Stimulated activated CD8-positive, alpha-beta memory T cell treated with anti-CD3 and anti-CD28 coated beads, Interleukin-4, amount 100 ng/mL, for 4 hours (primary cell): ENCODE results near the gene NUAK1.
"Not testable (repeated sequence)": the region's sequence is repeated elsewhere in the genome, so short reads cannot be mapped to it uniquely, and the experiment has no call there.

Experiments
- DNase-seq, 2 donors: peaks; one replicate each; pipeline ENCODE4 v3.0.0-alpha.2; 2020; ENCODE audit warnings: low read depth in 2 of 2, low spot score in 1 of 2

Gene NUAK1

GRCh38 chr12:106147956-106148355 lies 9.2 kb upstream of the NUAK1 start:
- DNase-seq = no peak

- no peak for DNase-seq
These were observed 8.2 kb upstream of the NUAK1 start for GRCh38 chr12:106146987-106147386.

GRCh38 chr12:106145539-106146447 lies 7.0 kb upstream of the NUAK1 start:
- DNase-seq = no peak

GRCh38 chr12:106144847-106145246 lies 6.1 kb upstream of the NUAK1 start:
- no peak for DNase-seq

DNA sequence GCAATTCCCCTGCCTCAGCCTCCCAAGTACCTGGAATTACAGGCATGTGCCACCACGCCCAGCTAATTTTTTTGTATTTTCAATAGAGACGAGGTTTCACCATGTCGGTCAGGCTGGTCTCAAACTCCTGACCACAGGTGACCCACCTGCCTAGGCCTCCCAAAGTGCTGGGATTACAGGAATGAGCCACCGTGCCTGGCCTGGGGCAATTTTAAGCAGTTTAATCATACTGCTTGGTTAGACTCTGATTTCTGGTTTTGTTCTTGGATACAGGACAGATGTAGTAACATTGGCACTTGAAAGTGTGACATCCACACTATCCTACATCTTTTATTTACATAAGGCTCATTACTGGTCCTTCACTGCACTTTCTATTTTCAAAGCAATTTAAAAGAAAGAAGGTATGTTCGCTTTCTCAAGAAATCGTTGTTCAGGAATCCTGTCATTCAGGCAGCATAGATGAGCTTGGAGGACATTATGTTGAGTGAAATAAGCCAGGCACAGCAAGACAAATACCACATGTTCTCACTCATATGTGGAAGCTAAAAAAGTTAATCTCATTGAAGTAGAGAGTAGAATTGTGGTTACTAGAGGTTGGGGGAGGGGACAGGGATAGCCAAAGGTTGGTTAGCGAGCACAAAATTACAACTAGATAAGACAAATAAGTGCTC lies 4.0 kb upstream of the NUAK1 start:
- no peak for DNase-seq

DNA sequence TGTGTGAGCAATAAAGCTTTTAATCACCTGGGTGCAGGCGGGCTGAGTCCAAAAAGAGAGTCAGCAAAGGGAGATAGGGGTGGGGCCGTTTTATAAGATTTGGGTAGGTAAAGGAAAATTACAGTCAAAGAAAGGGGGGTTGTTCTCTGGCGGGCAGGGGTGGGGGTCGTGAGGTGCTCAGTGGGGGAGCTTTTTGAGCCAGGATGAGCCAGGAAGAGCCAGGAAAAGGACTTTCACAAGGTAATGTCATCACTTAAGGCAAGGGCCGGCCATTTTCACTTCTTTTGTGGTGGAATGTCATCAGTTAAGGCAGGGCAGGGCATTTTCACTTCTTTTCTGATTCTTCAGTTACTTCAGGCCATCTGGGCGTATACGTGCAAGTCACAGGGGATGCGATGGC lies 3.2 kb upstream of the NUAK1 start:
- DNase-seq = not testable (repeated sequence)

DNA sequence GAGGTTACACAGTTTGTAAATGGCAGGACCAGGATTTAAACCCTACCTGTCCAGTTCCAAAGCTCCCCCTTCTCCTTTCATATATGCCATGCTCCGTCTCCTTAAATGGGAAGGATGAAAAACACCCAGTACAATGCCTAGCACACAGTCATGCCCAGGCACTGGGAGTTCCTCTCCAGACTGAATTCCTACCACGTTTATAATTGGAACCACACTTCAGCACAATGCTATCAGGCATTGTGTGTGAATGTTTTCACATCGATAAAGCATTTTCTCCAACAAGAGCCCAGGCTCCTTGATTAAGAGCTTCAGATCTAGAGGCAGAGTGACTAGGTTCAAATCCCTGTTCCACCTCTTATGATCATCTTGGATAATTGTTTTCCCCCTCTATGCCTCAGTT lies 2.7 kb upstream of the NUAK1 start:
- DNase-seq = no peak

DNA sequence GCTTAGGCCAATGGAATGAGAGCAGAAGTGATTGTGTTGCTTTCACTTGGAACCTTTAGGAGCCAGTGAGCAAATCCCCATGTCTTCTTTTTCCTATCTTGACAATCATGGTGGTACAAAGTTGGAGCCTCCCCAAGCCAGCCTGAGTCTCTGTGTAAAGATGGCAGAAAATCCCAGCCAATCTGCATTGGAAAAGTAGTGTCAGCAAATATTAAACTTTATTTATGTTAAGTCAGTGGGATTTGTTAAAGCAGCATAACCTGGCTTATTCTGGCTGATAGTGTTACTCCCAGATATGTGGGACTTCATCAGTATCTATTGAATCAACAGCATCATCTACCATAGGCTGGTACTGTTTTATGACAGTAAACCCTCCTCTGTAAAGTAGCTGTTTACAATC lies 2.2 kb upstream of the NUAK1 start:
- no peak for DNase-seq

DNA sequence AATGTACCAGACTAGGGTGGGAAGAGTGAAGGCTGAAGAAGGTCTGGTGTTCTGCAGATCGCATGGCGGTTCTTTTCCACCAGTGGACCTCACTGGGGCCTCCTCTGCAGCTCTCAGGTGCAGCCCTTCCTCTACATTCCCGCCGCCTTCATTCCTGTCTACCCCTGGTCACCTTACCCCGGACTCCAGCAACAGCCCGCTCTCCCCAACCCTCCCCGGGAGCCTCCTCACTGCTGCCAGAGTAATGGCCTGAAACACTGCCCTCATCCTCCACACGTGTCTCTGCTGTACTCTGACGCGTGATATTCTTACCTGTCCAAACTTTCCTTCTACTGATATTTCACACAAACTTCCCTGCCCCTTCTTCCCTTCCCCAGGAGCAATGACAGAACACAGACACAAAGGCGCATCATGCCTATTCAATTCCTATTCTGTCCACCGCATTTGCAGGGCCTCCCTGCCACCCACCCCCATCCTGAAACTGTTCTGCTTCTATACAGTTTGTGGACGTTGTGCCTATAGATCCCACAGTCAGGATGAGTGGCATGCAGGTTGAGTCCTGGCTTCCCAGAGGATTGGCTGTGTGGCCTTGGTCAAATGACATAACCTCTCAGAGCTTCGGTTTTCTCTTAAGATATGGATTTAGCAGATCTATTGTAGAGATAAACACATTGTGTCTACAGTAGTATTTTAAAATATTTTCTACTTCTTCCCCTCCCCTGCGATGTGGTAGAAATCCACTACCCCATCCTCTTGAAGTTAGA lies 1.7 kb upstream of the NUAK1 start:
- no peak for DNase-seq

DNA sequence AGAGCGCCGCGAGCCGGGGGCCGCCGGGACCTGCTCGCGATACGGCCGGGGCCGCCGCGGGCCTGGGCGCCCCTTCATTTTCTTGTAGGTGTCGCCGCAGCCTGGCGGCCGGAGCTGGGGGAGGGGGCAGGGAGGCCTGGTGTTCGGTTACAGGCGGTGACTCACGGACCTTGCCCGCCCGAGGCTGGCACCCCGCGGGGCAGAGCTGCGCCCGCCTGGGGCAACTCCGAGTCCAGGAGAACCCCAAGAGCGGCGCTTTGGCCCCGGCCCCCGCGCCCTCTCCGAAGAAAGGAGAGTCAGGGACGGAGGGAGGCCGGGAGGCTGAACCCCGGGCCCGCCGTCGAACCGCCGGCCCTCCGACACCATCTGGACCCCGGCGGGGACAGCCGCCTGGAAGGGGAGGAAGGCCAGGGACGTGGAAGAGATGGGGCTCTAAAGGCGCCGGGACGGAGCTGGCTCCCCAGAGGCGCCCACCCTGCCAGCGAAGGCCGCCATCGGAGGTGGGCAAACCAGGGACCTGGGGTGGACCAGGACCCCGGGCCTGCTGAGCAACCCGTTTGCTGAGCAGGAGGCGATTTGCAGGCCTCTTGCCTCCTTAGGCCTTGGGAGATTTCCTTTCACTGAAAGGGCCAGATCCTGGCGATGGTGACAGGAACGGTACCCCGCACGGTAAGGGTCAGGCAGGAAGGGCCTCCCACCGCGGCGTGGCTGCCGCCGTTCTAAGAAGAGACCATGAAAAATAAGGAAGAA lies 843 bp upstream of the NUAK1 start:
- DNase-seq = no peak

DNA sequence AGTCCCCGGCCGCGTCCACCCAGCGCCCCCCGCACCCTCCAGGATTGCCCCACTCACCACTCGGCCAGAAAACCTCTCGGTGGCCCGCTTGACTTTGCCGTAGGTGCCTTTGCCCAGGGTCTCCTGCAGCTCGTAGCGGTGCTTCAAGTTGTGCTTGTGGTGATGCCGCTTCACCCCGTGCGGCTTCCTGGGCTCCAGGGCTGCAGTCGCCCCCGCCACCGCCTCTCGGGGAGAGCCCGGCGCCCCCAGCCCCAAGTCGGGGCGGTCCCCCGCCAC lies 459 bp downstream of the NUAK1 start:
- DNase-seq = no peak

DNA sequence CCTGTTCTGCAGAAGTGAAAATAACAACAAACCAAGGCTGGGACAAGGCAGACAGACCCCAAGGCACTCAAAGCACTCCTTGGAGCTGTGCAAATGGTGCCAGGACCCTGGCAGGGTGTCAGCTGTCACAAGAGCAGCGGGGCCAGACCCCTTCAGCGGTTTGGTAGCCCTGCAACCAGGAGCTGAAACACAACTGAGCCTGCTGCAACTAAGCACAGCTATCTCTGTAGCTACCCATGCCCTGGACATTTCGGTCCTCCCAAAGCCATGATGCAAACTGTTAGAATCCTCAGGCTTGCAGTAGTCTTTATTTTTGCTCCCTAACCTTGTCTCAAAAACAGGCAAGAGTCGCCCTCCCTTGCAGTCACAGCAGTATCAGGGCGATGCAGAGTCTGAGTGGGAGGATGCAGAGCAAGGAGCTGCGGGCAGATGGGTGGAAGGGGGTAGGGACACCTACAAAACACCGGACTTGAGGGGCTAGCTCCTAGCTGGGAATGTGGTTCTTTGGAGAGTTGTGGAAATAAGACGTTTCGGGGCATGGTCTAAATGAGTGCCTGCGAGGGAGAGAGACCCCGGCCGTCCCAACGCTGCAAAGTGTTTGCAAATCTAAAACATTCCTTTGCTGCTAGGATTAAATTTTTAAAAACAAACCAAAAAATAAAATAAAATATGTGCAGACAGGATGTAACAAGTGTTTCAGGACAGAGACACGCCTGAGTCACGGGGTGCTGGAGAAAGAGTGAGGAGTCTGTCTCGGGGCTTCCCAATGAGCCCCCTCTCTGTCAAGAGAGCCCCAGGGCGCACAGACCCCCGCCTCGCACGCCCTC lies 1.0 kb downstream of the NUAK1 start:
- DNase-seq = no peak

DNA sequence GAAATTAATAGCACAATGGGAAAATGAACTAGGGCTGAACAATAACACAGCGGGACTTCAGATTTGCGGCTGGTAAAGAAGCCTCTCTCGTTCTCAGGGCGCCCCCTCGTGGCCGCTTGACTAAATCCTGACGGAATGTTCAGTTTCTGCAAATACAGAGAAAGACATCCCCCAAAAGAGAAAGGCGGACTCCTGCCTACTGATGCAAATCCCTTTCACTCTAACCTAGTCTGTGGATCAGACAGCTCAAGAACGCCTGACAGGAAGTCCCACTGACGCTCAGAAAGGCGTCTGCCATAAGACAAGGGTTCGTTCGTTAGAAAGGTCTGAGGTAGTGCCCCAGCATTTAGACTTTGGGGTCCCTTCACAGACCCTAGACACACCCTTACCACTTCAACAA lies 2.5 kb downstream of the NUAK1 start:
- DNase-seq = peak; percentile 33 to 58

GRCh38 chr12:106135781-106136180 lies 3.0 kb downstream of the NUAK1 start:
- no peak for DNase-seq

DNA sequence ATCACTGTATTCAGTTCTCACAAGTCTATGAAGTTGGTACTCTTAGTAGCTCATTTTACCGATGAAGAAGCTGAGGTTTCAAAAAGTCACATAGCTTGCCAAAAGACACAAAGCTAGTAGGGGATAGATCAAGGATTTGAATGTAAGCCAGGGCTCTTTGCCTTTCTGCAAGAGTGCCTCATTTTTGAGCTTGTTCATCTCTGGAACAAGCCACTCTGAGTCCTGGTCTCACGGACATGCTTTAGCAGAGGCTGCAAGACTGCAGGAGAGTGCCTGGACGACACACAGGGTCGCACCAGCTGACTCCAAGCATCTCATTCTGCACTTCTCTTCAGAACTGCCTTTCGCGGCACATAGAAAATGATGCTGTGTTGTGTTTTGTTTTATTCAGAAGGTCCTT lies 3.7 kb downstream of the NUAK1 start:
- DNase-seq = no peak

- DNase-seq = no peak
These were observed 4.3 kb downstream of the NUAK1 start for GRCh38 chr12:106134294-106134949.

- no peak for DNase-seq
These were observed 5.3 kb downstream of the NUAK1 start for GRCh38 chr12:106133136-106134087.

GRCh38 chr12:106132175-106133135 lies 6.3 kb downstream of the NUAK1 start:
- no peak for DNase-seq
